GM23248 (cell line): ENCODE results near the gene GINS3. TPM values are rescaled to one million over a fixed set of nuclear protein-coding genes. Genes with fewer than 3 reads are reported as not detected.
"Not testable (repeated sequence)": the region's sequence is repeated elsewhere in the genome, so short reads cannot be mapped to it uniquely, and the experiment has no call there.

ENCODE experiments used
- DNase-seq: peaks from one replicate; pipeline ENCODE4 v3.0.0-alpha.2; 2015
- H2AFZ ChIP-seq: fragments of 200-600 bp; sonication (generic); 2 replicates; pipeline ENCODE4 v1.6.1; 2016; ENCODE audit warnings: antibody characterized with exemption
- H3F3A ChIP-seq: fragments of 200-600 bp; sonication (generic); 2 replicates; pipeline ENCODE4 v1.6.1; 2016; ENCODE audit warnings: mild to moderate bottlenecking, antibody characterized with exemption, mixed run types; ENCODE audit not compliant: insufficient read depth
- H3K27ac ChIP-seq: fragments of 200-600 bp; sonication (generic); 2 replicates; pipeline ENCODE4 v1.5.1; 2016; ENCODE audit warnings: mild to moderate bottlenecking
- H3K27me3 ChIP-seq: fragments of 200-600 bp; sonication (generic); replicated peaks from 2 replicates; pipeline ENCODE4 v1.6.1; 2016; ENCODE audit warnings: mild to moderate bottlenecking; ENCODE audit not compliant: insufficient read depth
- H3K36me3 ChIP-seq: fragments of 200-600 bp; sonication (generic); 2 replicates; pipeline ENCODE4 v1.6.1; 2016; ENCODE audit warnings: low read depth, mild to moderate bottlenecking
- H3K4me1 ChIP-seq: fragments of 200-600 bp; sonication (generic); 2 replicates; pipeline ENCODE4 v1.6.1; 2016; ENCODE audit warnings: mild to moderate bottlenecking; ENCODE audit not compliant: insufficient read depth
- H3K4me2 ChIP-seq: fragments of 200-600 bp; sonication (generic); one replicate; pipeline ENCODE4 v1.6.1; 2016; ENCODE audit warnings: mild to moderate bottlenecking; ENCODE audit not compliant: unreplicated experiment
- H3K4me3 ChIP-seq: fragments of 200-600 bp; sonication (generic); 2 replicates; pipeline ENCODE4 v1.5.1; 2016; ENCODE audit warnings: mild to moderate bottlenecking
- H3K79me2 ChIP-seq: fragments of 200-600 bp; sonication (generic); 2 replicates; pipeline ENCODE4 v1.6.1; 2016; ENCODE audit warnings: mild to moderate bottlenecking; ENCODE audit not compliant: insufficient read depth
- H3K9ac ChIP-seq: fragments of 200-600 bp; sonication (generic); 2 replicates; pipeline ENCODE4 v1.6.1; 2016; ENCODE audit warnings: mild to moderate bottlenecking
- H3K9me2 ChIP-seq: fragments of 200-600 bp; sonication (generic); 2 replicates; pipeline ENCODE4 v1.6.1; 2016; ENCODE audit warnings: mixed run types, mild to moderate bottlenecking, moderate library complexity; ENCODE audit not compliant: insufficient read depth
- H3K9me3 ChIP-seq: fragments of 200-600 bp; sonication (generic); one replicate; pipeline ENCODE4 v1.6.1; 2017; ENCODE audit warnings: low read depth
- H4K20me1 ChIP-seq: fragments of 200-600 bp; sonication (generic); 2 replicates; pipeline ENCODE4 v1.6.0; 2016; ENCODE audit not compliant: insufficient read depth
- EZH2 ChIP-seq: fragments of 200-600 bp; sonication (generic); IDR thresholded peaks from 2 replicates; pipeline ENCODE4 v1.6.1; 2018; ENCODE audit warnings: antibody characterized with exemption, mild to moderate bottlenecking; ENCODE audit not compliant: insufficient read depth, poor library complexity, severe bottlenecking
- EZH2phosphoT487 ChIP-seq: fragments of 200-600 bp; sonication (generic); IDR thresholded peaks from 2 replicates; pipeline ENCODE4 v1.6.1; 2018; ENCODE audit warnings: antibody characterized with exemption, moderate library complexity, mild to moderate bottlenecking, low read depth; ENCODE audit not compliant: insufficient read depth
- WGBS, 2 experiments: methylation state at CpG; one replicate each; pipeline ENCODE4 v1.1.6; 2015 to 2017; ENCODE audit warnings: low lambda C conversion rate in 2 of 2, low coverage in 1 of 2; ENCODE audit errors: missing lambda C conversion rate in 2 of 2; 5-methylcytosine and 5-hydroxymethylcytosine counted together
- in situ Hi-C: fragments of 300-500 bp; cut with MboI; formaldehyde crosslinking; loops from 2 replicates; pipeline ENCODE4 v1.15.0; 2020
- polyA plus RNA-seq: library from polyadenylated mRNA; unstranded; fragments of >200 nt; fragmentation: Nextera tagmentation; extraction: Ambion mirVana; gene quantifications from 2 replicates; pipeline ENCODE4 v1.2.1, GENCODE V29; 2016
- total RNA-seq: library from RNA; depleted of rRNA; stranded (reverse); fragments of >200 nt; shearing (Covaris generic); gene quantifications from 2 replicates; pipeline ENCODE4 v1.2.3, GENCODE V29; 2014

GINS3 gene
- total and polyA plus RNA-seq, 2 experiments from 2014 or later: 2.9 TPM

GRCh38 chr16:58415003-58415402 is 22.7 kb downstream of the GINS3 start:
- H2AFZ ChIP-seq: no peak overlapping the region
- H3K4me1 ChIP-seq: no peaks in the 10 kb centered on the region
- H3F3A ChIP-seq: no peaks in the 10 kb centered on the region
- no peaks in the 10 kb centered on the region for H3K36me3 ChIP-seq
- TF ChIP-seq EZH2 (no peak), EZH2phosphoT487 (no peak)
- H3K9me2 ChIP-seq: no peaks in the 10 kb centered on the region
- H3K4me2 ChIP-seq: no peak overlapping the region
- H3K27me3 ChIP-seq: no peaks in the 10 kb centered on the region
- H3K9me3 ChIP-seq: no peaks in the 10 kb centered on the region
- no peak overlapping the region for H3K9ac ChIP-seq
- DNase-seq: no peak
- no peaks in the 10 kb centered on the region for H4K20me1 ChIP-seq
- H3K27ac ChIP-seq: no peak overlapping the region
- in situ Hi-C loops: no loop called here
- 71 to 76% methylated on average over 4 of the region's 4 CpGs for WGBS, 2 experiments
- no peaks in the 10 kb centered on the region for H3K79me2 ChIP-seq
- H3K4me3 ChIP-seq: no peak overlapping the region

- H3K4me3 ChIP-seq, H3F3A ChIP-seq, H3K9me2 ChIP-seq, H3K27ac ChIP-seq, H3K79me2 ChIP-seq, DNase-seq, H3K9ac ChIP-seq, in situ Hi-C loops, H3K36me3 ChIP-seq, H3K27me3 ChIP-seq, H3K4me1 ChIP-seq, H2AFZ ChIP-seq, H3K4me2 ChIP-seq, H4K20me1 ChIP-seq, H3K9me3 ChIP-seq: not testable (repeated sequence)
- 87 to 88% methylated on average over 5 of the region's 5 CpGs for WGBS, 2 experiments
Measured at GRCh38 chr16:58415961-58416360, 23.7 kb downstream of the GINS3 start.

- H3K9ac ChIP-seq: no peak overlapping the region
- no peak for TF ChIP-seq EZH2
- TF ChIP-seq EZH2phosphoT487: no peak
- 0 out of 2 replicates have a peak, but pooled peaks cover 3% of the 10 kb centered on the region for H3K4me1 ChIP-seq
- in situ Hi-C loops: no loop called here
- no peaks in the 10 kb centered on the region for H3F3A ChIP-seq
- H2AFZ ChIP-seq: no peak overlapping the region
- H3K9me2 ChIP-seq: no peaks in the 10 kb centered on the region
- no peaks in the 10 kb centered on the region for H3K79me2 ChIP-seq
- H3K27me3 ChIP-seq: no peaks in the 10 kb centered on the region
- H3K4me2 ChIP-seq: no peak overlapping the region
- H3K9me3 ChIP-seq: no peaks in the 10 kb centered on the region
- no peak overlapping the region for H3K27ac ChIP-seq
- no peaks in the 10 kb centered on the region for H3K36me3 ChIP-seq
- DNase-seq: no peak
- no peak overlapping the region for H3K4me3 ChIP-seq
- no peaks in the 10 kb centered on the region for H4K20me1 ChIP-seq
- 92 to 96% methylated on average over 9 to 10 of the region's 10 CpGs for WGBS, 2 experiments
Measured at GRCh38 chr16:58417035-58417434, 24.8 kb downstream of the GINS3 start.

DNA sequence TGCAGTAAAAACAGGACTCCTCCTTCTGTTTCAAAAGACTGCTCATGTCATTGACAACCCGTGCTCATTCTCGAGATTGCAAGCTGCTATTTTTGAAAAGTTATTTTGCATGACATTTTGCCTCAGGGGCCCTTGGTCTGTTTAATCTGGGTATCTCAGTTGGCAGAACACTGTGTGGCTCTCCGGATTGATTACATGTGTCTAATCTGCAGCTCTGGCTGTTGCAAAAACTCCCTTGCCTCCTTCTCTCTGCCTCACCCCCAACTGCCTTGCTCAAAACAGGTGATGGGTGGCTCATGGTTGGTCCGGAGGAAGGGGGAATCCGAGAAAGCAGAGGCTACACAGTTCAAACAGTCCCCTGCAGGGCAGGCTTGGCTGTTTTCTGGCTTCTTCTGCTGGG is 25.3 kb downstream of the GINS3 start:
- Histone ChIP-seq H2AFZ (no peak overlapping the region), H3K79me2 (no peaks in the 10 kb centered on the region), H3K4me3 (no peak overlapping the region), H3K9ac (no peak overlapping the region), H3K36me3 (no peaks in the 10 kb centered on the region), H4K20me1 (no peaks in the 10 kb centered on the region), H3K9me3 (no peaks in the 10 kb centered on the region), H3K4me2 (no peak overlapping the region), H3K9me2 (no peaks in the 10 kb centered on the region), H3K4me1 (0 out of 2 replicates have a peak, but pooled peaks cover 3% of the 10 kb centered on the region), H3K27me3 (no peaks in the 10 kb centered on the region), H3K27ac (no peak overlapping the region), H3F3A (no peaks in the 10 kb centered on the region)
- 28 to 37% methylated on average over 5 of the region's 5 CpGs for WGBS, 2 experiments
- no peak for DNase-seq
- TF ChIP-seq EZH2: no peak
- TF ChIP-seq EZH2phosphoT487: no peak
- in situ Hi-C loops: no loop called here

DNA sequence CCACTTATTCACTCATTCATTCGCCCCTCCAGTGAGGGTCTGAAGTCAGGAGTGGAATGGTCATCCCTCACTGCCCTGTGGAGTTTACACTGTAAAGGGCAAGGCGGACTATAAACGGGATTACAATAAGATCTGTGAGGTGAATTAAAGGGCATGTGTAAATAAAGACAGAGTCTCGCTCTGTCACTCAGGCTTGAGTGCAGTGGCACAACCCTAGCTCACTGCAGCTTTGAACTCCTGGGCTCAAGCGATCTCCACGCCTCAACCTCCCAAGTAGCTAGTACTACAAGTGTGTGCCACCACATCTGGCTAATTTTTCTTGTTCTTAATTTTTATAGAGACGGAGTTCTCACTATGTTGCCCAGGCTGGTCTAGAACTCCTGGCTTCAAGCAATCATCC is 25.8 kb downstream of the GINS3 start:
- Histone ChIP-seq H3K9ac (no peak overlapping the region), H3K27me3 (no peaks in the 10 kb centered on the region), H3K4me3 (no peak overlapping the region), H3K4me1 (0 out of 2 replicates have a peak, but pooled peaks cover 3% of the 10 kb centered on the region), H3K36me3 (no peaks in the 10 kb centered on the region), H4K20me1 (no peaks in the 10 kb centered on the region), H3K27ac (no peak overlapping the region), H3K9me2 (no peaks in the 10 kb centered on the region), H3K9me3 (no peaks in the 10 kb centered on the region), H3K79me2 (no peaks in the 10 kb centered on the region), H3K4me2 (no peak overlapping the region), H3F3A (no peaks in the 10 kb centered on the region), H2AFZ (no peak overlapping the region)
- in situ Hi-C loops: no loop called here
- DNase-seq: no peak
- 87 to 88% methylated on average over 7 of the region's 7 CpGs for WGBS, 2 experiments
- TF ChIP-seq EZH2phosphoT487 (no peak), EZH2 (no peak)
